ENCODE measurements around the gene PYGM.
"Not testable (repeated sequence)": the region's sequence is repeated elsewhere in the genome, so short reads cannot be mapped to it uniquely, and the experiment has no call there.

Gene PYGM

GRCh38 chr11:64718084-64718779 is 41.5 kb downstream of the PYGM start:
- no peak for DNase-seq (ENCODE audit: low read depth in 1 of 2, low spot score in 1 of 2)

GRCh38 chr11:64717268-64717578 is 42.6 kb downstream of the PYGM start:
- no peak for DNase-seq (ENCODE audit: low read depth in 1 of 2, low spot score in 1 of 2)

GRCh38 chr11:64716473-64717267 is 43.1 kb downstream of the PYGM start:
- no peak for DNase-seq (ENCODE audit: low read depth in 1 of 2, low spot score in 1 of 2)

GRCh38 chr11:64715756-64716472 is 43.9 kb downstream of the PYGM start:
- DNase-seq (ENCODE audit: low read depth in 1 of 2, low spot score in 1 of 2): no peak

- no peak for DNase-seq (ENCODE audit: low read depth in 1 of 2, low spot score in 1 of 2)
These were observed 44.7 kb downstream of the PYGM start for GRCh38 chr11:64715110-64715509.

- no peak for DNase-seq (ENCODE audit: low read depth in 1 of 2, low spot score in 1 of 2)
These were observed 45.1 kb downstream of the PYGM start for GRCh38 chr11:64714666-64715065.

GRCh38 chr11:64713781-64714363 is 45.9 kb downstream of the PYGM start:
- DNase-seq (ENCODE audit: low read depth in 1 of 2, low spot score in 1 of 2): no peak

- DNase-seq (ENCODE audit: low read depth in 1 of 2, low spot score in 1 of 2): no peak
These were observed 46.6 kb downstream of the PYGM start for GRCh38 chr11:64713016-64713707.

- no peak for DNase-seq (ENCODE audit: low read depth in 1 of 2, low spot score in 1 of 2)
These were observed 47.3 kb downstream of the PYGM start for GRCh38 chr11:64712430-64713015.

GRCh38 chr11:64711956-64712362 is 47.8 kb downstream of the PYGM start:
- no peak for DNase-seq (ENCODE audit: low read depth in 1 of 2, low spot score in 1 of 2)

GRCh38 chr11:64711138-64711955 is 48.4 kb downstream of the PYGM start:
- no peak for DNase-seq (ENCODE audit: low read depth in 1 of 2, low spot score in 1 of 2)

GRCh38 chr11:64710418-64711137 is 49.2 kb downstream of the PYGM start:
- no peak for DNase-seq (ENCODE audit: low read depth in 1 of 2, low spot score in 1 of 2)

GRCh38 chr11:64705501-64705900 is 54.3 kb downstream of the PYGM start:
- DNase-seq (ENCODE audit: low read depth in 1 of 2, low spot score in 1 of 2): no peak

- no peak for DNase-seq (ENCODE audit: low read depth in 1 of 2, low spot score in 1 of 2)
These were observed 56.7 kb downstream of the PYGM start for GRCh38 chr11:64703048-64703447.

- DNase-seq (ENCODE audit: low read depth in 1 of 2, low spot score in 1 of 2): not testable (repeated sequence)
These were observed 57.8 kb downstream of the PYGM start for GRCh38 chr11:64701956-64702355.

GRCh38 chr11:64698427-64698826 is 61.3 kb downstream of the PYGM start:
- no peak for DNase-seq (ENCODE audit: low read depth in 1 of 2, low spot score in 1 of 2)

- no peak for DNase-seq (ENCODE audit: low read depth in 1 of 2, low spot score in 1 of 2)
These were observed 62.0 kb downstream of the PYGM start for GRCh38 chr11:64697663-64698375.
